Right atrium auricular region (tissue), 2 donors: Measurements from ENCODE around the gene CZIB. TPM values are rescaled to one million over a fixed set of nuclear protein-coding genes. Genes with fewer than 3 reads are reported as not detected.
"Not testable (repeated sequence)": the region's sequence is repeated elsewhere in the genome, so short reads cannot be mapped to it uniquely, and the experiment has no call there.

Experiments used
- DNase-seq: peaks from one replicate; pipeline ENCODE4 v3.0.0-alpha.2; 2019; ENCODE audit warnings: low spot score
- H3K27ac ChIP-seq, 2 donors: fragments of 200-600 bp; sonication (generic); 1 replicate in 1 of 2; 2 replicates in 1 of 2; pipeline ENCODE4 v1.5.1; 2016 to 2019
- H3K27me3 ChIP-seq, 2 donors: fragments of 200-600 bp; sonication (generic); one replicate each; pipeline versions ENCODE4 v1.5.1 to v1.6.0; 2017 to 2019
- H3K36me3 ChIP-seq: fragments of 200-600 bp; sonication (generic); one replicate; pipeline ENCODE4 v1.5.1; 2016
- H3K4me1 ChIP-seq, 2 donors: fragments of 200-600 bp; sonication (generic); one replicate each; pipeline versions ENCODE4 v1.5.1 to v1.6.0; 2017 to 2019
- H3K4me3 ChIP-seq, 2 donors: fragments of 200-600 bp; sonication (generic); 1 replicate in 1 of 2; 2 replicates in 1 of 2; pipeline ENCODE4 v1.5.1; 2017 to 2019; ENCODE audit warnings: mild to moderate bottlenecking in 1 of 2, moderate library complexity in 1 of 2
- H3K9me3 ChIP-seq, 2 donors: fragments of 200-600 bp; sonication (generic); one replicate each; pipeline ENCODE4 v1.5.1; 2019
- total RNA-seq, 2 donors: library from RNA; depleted of rRNA; stranded (reverse); fragments of >200 nt; gene quantifications; one replicate each; pipeline ENCODE4 v1.1.0, GENCODE V29; 2016
- TF ChIP-seq, protein P1 (sequence below), 2 donors: fragments of 200-600 bp; sonication (generic); IDR thresholded peaks; one replicate each; pipeline ENCODE4 v1.5.1; 2019; ENCODE audit warnings: antibody characterized with exemption in 2 of 2

The CZIB gene
- total RNA-seq, 2 donors from 2014 or later = 36.8 to 38.2 TPM

- DNase-seq = no peak
- Histone ChIP-seq H3K9me3 (no peaks in the 10 kb centered on the region), H3K4me1 (no peaks in the 10 kb centered on the region), H3K36me3 (no peaks in the 10 kb centered on the region), H3K27ac (no peak overlapping the region), H3K27me3 (no peaks in the 10 kb centered on the region), H3K4me3 (no peak overlapping the region)
- TF ChIP-seq, protein P1, sequence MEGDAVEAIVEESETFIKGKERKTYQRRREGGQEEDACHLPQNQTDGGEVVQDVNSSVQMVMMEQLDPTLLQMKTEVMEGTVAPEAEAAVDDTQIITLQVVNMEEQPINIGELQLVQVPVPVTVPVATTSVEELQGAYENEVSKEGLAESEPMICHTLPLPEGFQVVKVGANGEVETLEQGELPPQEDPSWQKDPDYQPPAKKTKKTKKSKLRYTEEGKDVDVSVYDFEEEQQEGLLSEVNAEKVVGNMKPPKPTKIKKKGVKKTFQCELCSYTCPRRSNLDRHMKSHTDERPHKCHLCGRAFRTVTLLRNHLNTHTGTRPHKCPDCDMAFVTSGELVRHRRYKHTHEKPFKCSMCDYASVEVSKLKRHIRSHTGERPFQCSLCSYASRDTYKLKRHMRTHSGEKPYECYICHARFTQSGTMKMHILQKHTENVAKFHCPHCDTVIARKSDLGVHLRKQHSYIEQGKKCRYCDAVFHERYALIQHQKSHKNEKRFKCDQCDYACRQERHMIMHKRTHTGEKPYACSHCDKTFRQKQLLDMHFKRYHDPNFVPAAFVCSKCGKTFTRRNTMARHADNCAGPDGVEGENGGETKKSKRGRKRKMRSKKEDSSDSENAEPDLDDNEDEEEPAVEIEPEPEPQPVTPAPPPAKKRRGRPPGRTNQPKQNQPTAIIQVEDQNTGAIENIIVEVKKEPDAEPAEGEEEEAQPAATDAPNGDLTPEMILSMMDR (IDR thresholded peaks at IDR 0.05) = no peak
Observed at GRCh38 chr1:53189061-53189460, 31.4 kb downstream of the CZIB start.

DNA sequence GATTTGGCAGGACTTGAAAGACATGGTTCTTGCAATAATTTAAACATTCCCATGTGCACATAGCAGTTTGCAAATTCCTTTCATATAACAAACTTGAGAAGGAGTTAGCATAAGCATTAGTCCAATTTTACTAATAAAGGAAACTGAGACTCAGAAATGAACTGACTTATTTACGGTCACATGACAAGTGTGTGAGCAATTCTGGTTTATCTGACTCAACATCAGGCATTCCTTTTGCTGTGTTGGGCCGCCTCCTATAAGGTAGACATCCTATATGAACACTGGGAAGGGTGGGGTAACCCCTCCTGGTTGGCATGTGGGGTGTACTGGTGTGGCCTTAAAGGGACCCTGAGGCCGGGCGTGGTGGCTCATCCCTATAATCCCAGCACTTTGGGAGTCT is 32.3 kb downstream of the CZIB start:
- Histone ChIP-seq H3K27me3 (no peaks in the 10 kb centered on the region), H3K4me3 (no peak overlapping the region), H3K36me3 (no peaks in the 10 kb centered on the region), H3K27ac (no peak overlapping the region), H3K4me1 (peaks cover 0 to 3% of the 10 kb centered on the region in 2 donors), H3K9me3 (no peaks in the 10 kb centered on the region)
- TF ChIP-seq, protein P1 (IDR thresholded peaks at IDR 0.05) = no peak
- no peak for DNase-seq

- Histone ChIP-seq H3K4me1 (peaks cover 0 to 10% of the 10 kb centered on the region in 2 donors), H3K27me3 (no peaks in the 10 kb centered on the region), H3K36me3 (no peaks in the 10 kb centered on the region), H3K9me3 (no peaks in the 10 kb centered on the region), H3K27ac (no peak overlapping the region), H3K4me3 (no peak overlapping the region)
- no peak for DNase-seq
- TF ChIP-seq, protein P1 (IDR thresholded peaks at IDR 0.05) = no peak
Observed at GRCh38 chr1:53187401-53187800, 33.0 kb downstream of the CZIB start.

- no peak for DNase-seq
- no peak overlapping the region for H3K4me3 ChIP-seq
- H3K4me1 ChIP-seq = peaks cover 0 to 17% of the 10 kb centered on the region in 2 donors
- H3K36me3 ChIP-seq = no peaks in the 10 kb centered on the region
- TF ChIP-seq, protein P1 (IDR thresholded peaks at IDR 0.05) = no peak
- no peak overlapping the region for H3K27ac ChIP-seq
- H3K27me3 ChIP-seq = no peaks in the 10 kb centered on the region
- H3K9me3 ChIP-seq = no peaks in the 10 kb centered on the region
Observed at GRCh38 chr1:53186533-53186932, 33.9 kb downstream of the CZIB start.

DNA sequence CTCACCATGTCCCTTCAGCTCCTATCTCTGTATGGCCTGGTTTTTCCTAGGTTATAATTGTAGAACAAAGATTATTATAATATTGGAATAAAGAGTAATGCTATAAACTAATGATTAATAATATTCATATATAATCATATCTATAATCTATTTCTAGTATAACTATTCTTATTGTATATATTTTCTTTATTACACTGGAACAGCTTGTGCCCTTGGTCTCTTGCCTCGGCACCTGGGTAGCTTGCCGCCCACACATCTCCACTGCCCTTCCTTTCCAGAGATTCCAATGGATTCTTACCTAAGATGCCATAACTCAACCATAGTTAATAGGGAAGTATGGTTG is 34.5 kb downstream of the CZIB start:
- peaks cover 0 to 17% of the 10 kb centered on the region in 2 donors for H3K4me1 ChIP-seq
- TF ChIP-seq, protein P1 (IDR thresholded peaks at IDR 0.05) = peak; percentile 10 to 20
- not testable (repeated sequence) for H3K36me3 ChIP-seq, H3K27me3 ChIP-seq, H3K9me3 ChIP-seq, DNase-seq, H3K4me3 ChIP-seq, H3K27ac ChIP-seq
